ENCODE data around the gene IL17C. TPM values are rescaled to one million over a fixed set of nuclear protein-coding genes. Genes with fewer than 3 reads are reported as not detected.

The IL17C gene
- total RNA-seq, 1 experiment from 2014 or later: not detected

DNA sequence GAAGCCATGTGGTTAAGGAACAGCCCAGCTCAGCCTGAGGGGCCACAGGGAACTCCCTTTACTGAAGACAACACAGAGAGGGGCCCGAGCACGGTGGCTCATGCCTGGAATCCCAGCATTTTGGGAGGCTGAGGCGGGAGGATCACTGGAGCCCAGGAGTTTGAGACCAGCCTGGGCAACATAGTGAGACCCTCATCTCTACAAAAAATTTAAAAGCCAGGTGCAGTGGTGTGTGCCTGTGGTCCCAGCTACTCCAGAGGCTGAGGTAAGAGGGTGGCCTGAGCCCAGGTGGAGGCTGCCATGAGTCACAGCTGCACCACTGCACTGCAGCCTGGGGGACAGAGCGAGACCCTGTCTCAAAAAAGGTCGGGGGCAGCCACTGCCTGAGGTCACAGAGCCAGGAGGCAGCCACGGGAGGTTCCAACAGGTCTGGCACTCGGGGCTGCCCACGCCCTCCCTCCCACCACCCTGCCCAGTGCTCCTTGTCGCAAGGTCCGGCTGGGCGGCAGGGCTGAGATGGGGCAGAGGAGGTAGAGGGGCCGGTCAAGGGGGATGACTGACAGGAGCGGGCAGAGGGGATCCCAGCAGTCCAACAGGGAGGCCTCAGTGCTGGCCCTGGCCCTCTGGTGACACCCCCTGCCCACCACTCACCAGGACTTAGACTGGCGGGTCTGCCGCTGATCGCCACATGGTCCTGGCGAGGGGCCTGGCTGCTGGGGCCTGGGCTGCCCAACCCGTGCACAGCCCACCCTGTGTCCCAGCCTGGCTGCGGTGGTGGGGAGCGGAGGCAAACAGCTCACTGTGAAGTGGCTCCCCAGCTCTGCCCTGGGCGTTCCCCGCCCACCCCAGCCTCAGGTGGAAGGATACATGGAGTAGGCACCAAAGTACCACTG lies 9.1 kb downstream of the IL17C start:
- no peak for TF ChIP-seq EZH2 (IDR thresholded peaks at IDR 0.05; ENCODE audit: low read length, unreplicated experiment)
- TF ChIP-seq, protein P1, sequence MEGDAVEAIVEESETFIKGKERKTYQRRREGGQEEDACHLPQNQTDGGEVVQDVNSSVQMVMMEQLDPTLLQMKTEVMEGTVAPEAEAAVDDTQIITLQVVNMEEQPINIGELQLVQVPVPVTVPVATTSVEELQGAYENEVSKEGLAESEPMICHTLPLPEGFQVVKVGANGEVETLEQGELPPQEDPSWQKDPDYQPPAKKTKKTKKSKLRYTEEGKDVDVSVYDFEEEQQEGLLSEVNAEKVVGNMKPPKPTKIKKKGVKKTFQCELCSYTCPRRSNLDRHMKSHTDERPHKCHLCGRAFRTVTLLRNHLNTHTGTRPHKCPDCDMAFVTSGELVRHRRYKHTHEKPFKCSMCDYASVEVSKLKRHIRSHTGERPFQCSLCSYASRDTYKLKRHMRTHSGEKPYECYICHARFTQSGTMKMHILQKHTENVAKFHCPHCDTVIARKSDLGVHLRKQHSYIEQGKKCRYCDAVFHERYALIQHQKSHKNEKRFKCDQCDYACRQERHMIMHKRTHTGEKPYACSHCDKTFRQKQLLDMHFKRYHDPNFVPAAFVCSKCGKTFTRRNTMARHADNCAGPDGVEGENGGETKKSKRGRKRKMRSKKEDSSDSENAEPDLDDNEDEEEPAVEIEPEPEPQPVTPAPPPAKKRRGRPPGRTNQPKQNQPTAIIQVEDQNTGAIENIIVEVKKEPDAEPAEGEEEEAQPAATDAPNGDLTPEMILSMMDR (conservative IDR thresholded peaks at IDR 0.05; ENCODE audit: low read depth, low read length): no peak
- TF ChIP-seq EZH2phosphoT487 (IDR thresholded peaks at IDR 0.05; ENCODE audit: borderline replicate concordance, low read length): no peak
- CTCF ChIA-PET: no interaction called here
- Histone ChIP-seq H3K4me1 (ENCODE audit: insufficient read depth, low read length) (no peaks in the 10 kb centered on the region), H3K79me2 (ENCODE audit: low read length) (no peaks in the 10 kb centered on the region), H2AFZ (ENCODE audit: low read length) (no peak overlapping the region), H3K4me2 (ENCODE audit: low read length) (no peak overlapping the region), H3K9me3 (ENCODE audit: low read length) (no peaks in the 10 kb centered on the region), H4K20me1 (ENCODE audit: low read length) (no peaks in the 10 kb centered on the region), H3K36me3 (ENCODE audit: low read depth, low read length) (no peaks in the 10 kb centered on the region), H3K9me2 (replicated peaks; ENCODE audit: low read length) (no peaks in the 10 kb centered on the region), H3K9ac (ENCODE audit: low read length) (no peak overlapping the region), H3K27ac (ENCODE audit: low read length) (no peak overlapping the region), H3K27me3 (ENCODE audit: low read length) (no peaks in the 10 kb centered on the region), H3K4me3 (ENCODE audit: low read length) (no peak overlapping the region), H3F3A (ENCODE audit: low read length, unreplicated experiment) (no peaks in the 10 kb centered on the region)
- no peak for ATAC-seq
- no TSS peak for BruUV-seq (replicated peaks)
- no peak for DNase-seq
- POLR2A ChIA-PET (ENCODE audit: unreplicated experiment): no interaction called here
- intact Hi-C loops (cut with micrococcal nuclease): no loop called here

DNA sequence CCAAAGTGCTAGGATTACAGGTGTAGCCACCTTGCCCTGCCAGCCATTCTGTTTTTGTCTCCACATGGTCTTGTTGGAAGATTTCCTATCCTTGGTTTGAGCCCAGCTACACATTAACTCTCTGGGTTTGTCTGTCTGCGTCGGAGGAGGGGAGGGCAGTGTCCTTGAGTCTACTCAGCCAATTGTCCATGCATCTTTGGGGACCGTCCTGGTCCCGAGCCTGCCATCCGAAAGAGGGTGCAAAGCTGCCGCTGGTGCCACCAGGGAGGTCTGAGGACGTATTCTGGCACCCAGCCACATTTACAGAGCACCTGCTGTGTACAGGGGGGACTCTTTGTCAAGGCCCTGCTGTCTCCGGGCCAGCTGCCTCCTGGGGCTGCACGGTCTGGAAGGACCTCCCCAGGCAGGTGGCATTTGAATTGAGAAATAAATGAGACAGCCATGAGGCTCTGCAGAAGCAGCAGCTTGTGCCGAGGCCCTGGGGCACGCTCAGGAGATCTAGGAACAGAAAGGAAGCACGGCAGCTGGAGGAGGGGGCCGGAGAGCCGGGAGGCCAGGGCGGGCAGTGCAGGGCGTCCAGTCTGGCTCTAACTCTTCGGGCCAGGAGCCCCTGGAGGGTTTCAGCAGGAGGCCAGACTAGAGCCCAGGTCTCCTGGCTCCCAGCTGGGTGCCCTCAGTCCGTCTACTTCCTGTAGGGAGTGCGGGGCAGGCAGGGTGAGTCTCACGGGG lies 11.0 kb downstream of the IL17C start:
- Histone ChIP-seq H3K4me3 (ENCODE audit: low read length) (no peak overlapping the region), H3K79me2 (ENCODE audit: low read length) (no peaks in the 10 kb centered on the region), H3K9ac (ENCODE audit: low read length) (no peak overlapping the region), H3K27ac (ENCODE audit: low read length) (no peak overlapping the region), H3F3A (ENCODE audit: low read length, unreplicated experiment) (no peaks in the 10 kb centered on the region), H3K4me1 (ENCODE audit: insufficient read depth, low read length) (no peaks in the 10 kb centered on the region), H3K27me3 (ENCODE audit: low read length) (no peaks in the 10 kb centered on the region), H2AFZ (ENCODE audit: low read length) (no peak overlapping the region), H4K20me1 (ENCODE audit: low read length) (no peaks in the 10 kb centered on the region), H3K4me2 (ENCODE audit: low read length) (no peak overlapping the region), H3K36me3 (ENCODE audit: low read depth, low read length) (no peaks in the 10 kb centered on the region), H3K9me3 (ENCODE audit: low read length) (no peaks in the 10 kb centered on the region), H3K9me2 (replicated peaks; ENCODE audit: low read length) (no peaks in the 10 kb centered on the region)
- ChIA-PET POLR2A (ENCODE audit: unreplicated experiment) (no interaction called here), CTCF (no interaction called here)
- no peak for TF ChIP-seq EZH2 (IDR thresholded peaks at IDR 0.05; ENCODE audit: low read length, unreplicated experiment)
- no peak for TF ChIP-seq EZH2phosphoT487 (IDR thresholded peaks at IDR 0.05; ENCODE audit: borderline replicate concordance, low read length)
- TF ChIP-seq, protein P1 (conservative IDR thresholded peaks at IDR 0.05; ENCODE audit: low read depth, low read length): no peak
- intact Hi-C loops (cut with micrococcal nuclease): no loop called here
- BruUV-seq (replicated peaks): no TSS peak
- DNase-seq (no peak), ATAC-seq (no peak)
